HepG2 (cell line): ENCODE results near the gene ASB4. TPM values are rescaled to one million over a fixed set of nuclear protein-coding genes. Genes with fewer than 3 reads are reported as not detected.

Experiments
- ATAC-seq: fragments of 200-7000 bp; cut with Tn5 transposase; 3 replicates; pipeline ENCODE4 v1.9.1; 2020; ENCODE audit warnings: mild to moderate bottlenecking, moderate library complexity
- BruUV-seq: library from RNA; stranded (reverse); fragments of 400-500 nt; replicated peaks from 2 replicates; lab custom pipeline; 2021; lab: Mats Ljungman, UMichigan
- CTCF ChIA-PET: fragments of 300-600 bp; formaldehyde crosslinking; extraction: SDS; loops from one replicate; lab custom pipeline; 2021; ENCODE audit warnings: low total read pairs, inconsistent platforms, low intra/inter-chr PET ratio; lab: Yijun Ruan, JAX
- POLR2A ChIA-PET: fragments of 350-600 bp; sonication (Branson Sonifier 250); formaldehyde crosslinking; loops from one replicate; lab custom pipeline; 2020; ENCODE audit warnings: antibody characterized with exemption, inconsistent platforms; lab: Yijun Ruan, JAX
- DNase-seq: peaks from one replicate; pipeline ENCODE4 v3.0.0-alpha.2; 2015; ENCODE audit warnings: low spot score
- FAIRE-seq: peaks from 3 replicates; lab custom pipeline; 2011; peaks lifted over from hg19 to GRCh38; lab: Jason Lieb, UNC
- H2AFZ ChIP-seq: one replicate; pipeline ENCODE4 v1.6.1; 2011; ENCODE audit warnings: low read length, inconsistent platforms
- H3K27ac ChIP-seq: fragments of 300-600 bp; 3 replicates; pipeline ENCODE4 v1.8.0; 2011; ENCODE audit warnings: mixed run types, mild to moderate bottlenecking, mixed read lengths, low read length, inconsistent platforms; ENCODE audit not compliant: insufficient read depth; ENCODE audit errors: extremely low read length
- H3K27me3 ChIP-seq, 2 experiments: fragments of 200-600 bp in 1 of 2; 2 replicates in 1 of 2; 3 replicates in 1 of 2; pipeline versions ENCODE4 v1.6.0 to v1.8.0; 2011; ENCODE audit warnings: low read length in 2 of 2, mild to moderate bottlenecking in 2 of 2, moderate library complexity in 2 of 2, inconsistent platforms in 1 of 2; ENCODE audit not compliant: insufficient read depth in 2 of 2, control insufficient read depth in 1 of 2
- H3K36me3 ChIP-seq, 2 experiments: fragments of 200-600 bp in 1 of 2; replicated peaks in 1 of 2; 2 replicates in 1 of 2; 3 replicates in 1 of 2; pipeline versions ENCODE4 v1.5.1 to v1.8.0; 2011; ENCODE audit warnings: low read length in 2 of 2, inconsistent platforms in 1 of 2; ENCODE audit not compliant: insufficient read depth in 2 of 2, control insufficient read depth in 1 of 2
- H3K4me1 ChIP-seq: 2 replicates; pipeline ENCODE4 v1.5.1; 2012; ENCODE audit warnings: low read length, inconsistent platforms; ENCODE audit not compliant: insufficient read depth
- H3K4me2 ChIP-seq: 2 replicates; pipeline ENCODE4 v1.6.0; 2011; ENCODE audit warnings: low read depth, low read length, inconsistent platforms
- H3K4me3 ChIP-seq, 3 experiments: fragments of 200-600 bp in 1 of 3; sonication (generic), shearing (Covaris generic) in 1 of 3; replicated peaks in 1 of 3; 2 replicates each; pipeline ENCODE4 v1.5.1; 2011 to 2016; ENCODE audit warnings: low read length in 3 of 3, inconsistent platforms in 2 of 3, low read depth in 2 of 3, mild to moderate bottlenecking in 2 of 3, control low read depth in 1 of 3, mixed read lengths in 1 of 3; ENCODE audit not compliant: insufficient read depth in 1 of 3
- H3K79me2 ChIP-seq: one replicate; pipeline ENCODE4 v1.6.1; 2011; ENCODE audit warnings: low read length, inconsistent platforms; ENCODE audit not compliant: insufficient read depth
- H3K9ac ChIP-seq: 2 replicates; pipeline ENCODE4 v1.6.0; 2011; ENCODE audit warnings: mild to moderate bottlenecking, low read depth, low read length, inconsistent platforms; ENCODE audit not compliant: insufficient read depth
- H3K9me3 ChIP-seq: 2 replicates; pipeline ENCODE4 v1.5.1; 2012; ENCODE audit warnings: mild to moderate bottlenecking, low read length
- H4K20me1 ChIP-seq: 2 replicates; pipeline ENCODE4 v1.6.0; 2011; ENCODE audit warnings: inconsistent platforms, mild to moderate bottlenecking, low read length, moderate library complexity; ENCODE audit not compliant: insufficient read depth
- GTF2F1 ChIP-seq: fragments of 150-350 bp; IDR thresholded peaks from 2 replicates; pipeline ENCODE4 v1.6.1; 2014; ENCODE audit warnings: low read length
- WIZ ChIP-seq: sonication (generic); formaldehyde crosslinking; IDR thresholded peaks from 2 replicates; pipeline ENCODE4 v1.5.1; 2020; ENCODE audit warnings: mild to moderate bottlenecking, missing genetic modification reagents
- ZNF121 ChIP-seq: sonication (generic); formaldehyde crosslinking; IDR thresholded peaks from 2 replicates; pipeline ENCODE4 v1.5.0; 2020; ENCODE audit warnings: mild to moderate bottlenecking, missing genetic modification reagents
- ZNF770 ChIP-seq: sonication (generic); formaldehyde crosslinking; IDR thresholded peaks from 2 replicates; pipeline ENCODE4 v1.5.0; 2020; ENCODE audit warnings: mild to moderate bottlenecking, missing genetic modification reagents
- WGBS: methylation state at CpG from one replicate; pipeline ENCODE4 v1.1.6; 2017; ENCODE audit warnings: low lambda C conversion rate; 5-methylcytosine and 5-hydroxymethylcytosine counted together
- in situ Hi-C: cut with HindIII; loops from 2 replicates; pipeline ENCODE4 v1.10.0; 2017; ENCODE audit warnings: low pct_unique_long_range_greater_than_20kb; ENCODE audit not compliant: extremely low pct_ligation_motif_present
- intact Hi-C: fragments of 100-400 bp; cut with micrococcal nuclease; formaldehyde crosslinking; loops from one replicate; pipeline ENCODE4 v1.10.0; 2022; ENCODE audit not compliant: unreplicated experiment
- polyA plus RNA-seq, 8 experiments: library from polyadenylated mRNA; depleted of rRNA in 3 of 8; stranded (reverse) in 7 of 8; unstranded in 1 of 8; fragments of >200 nt; fragmentation: Illumina TruSeq in 4 of 8; extraction: Trizol in 4 of 8; gene quantifications; 2 replicates each; pipeline versions ENCODE4 v1.2.1 to v1.2.3, GENCODE V29; 2011 to 2016; ENCODE audit warnings: low read depth in 4 of 8, missing spikeins in 1 of 8, mixed read lengths in 1 of 8; ENCODE audit not compliant: insufficient read depth in 1 of 8
- total RNA-seq, 5 experiments: library from RNA; depleted of rRNA; stranded (reverse); fragments of >200 nt; fragmentation: Illumina TruSeq; extraction: Trizol; gene quantifications; 2 replicates each; pipeline ENCODE4 v1.2.3, GENCODE V29; 2016; ENCODE audit warnings: low read depth in 1 of 5

ASB4 gene
- total and polyA plus RNA-seq, 2 of the 13 experiments (the other 11 are each of a cell fraction or from before 2014, with no cell fraction given): 1.1 to 4.0 TPM

GRCh38 chr7:95589766-95590165 lies 104.0 kb downstream of the ASB4 start:
- no peaks in the 10 kb centered on the region for H3K36me3 ChIP-seq
- in situ Hi-C loops: no loop called here

More at GRCh38 chr7:95589766-95590165, 104.0 kb downstream of the ASB4 start:
- H3K4me1 ChIP-seq: peaks cover 21% of the 10 kb centered on the region
- intact Hi-C loops: no loop called here
- ChIA-PET POLR2A (no interaction called here), CTCF (no interaction called here)
- no peak overlapping the region for H3K9ac ChIP-seq
- peak; percentile 70; the same call in 1 of the 2 replicates for TF ChIP-seq ZNF121
- TF ChIP-seq GTF2F1: no peak
- peak; percentile 46; the same call in 1 of the 2 replicates for TF ChIP-seq ZNF770 (CRISPR knock-in tag)
- no peak for TF ChIP-seq WIZ (CRISPR knock-in tag)
- no TSS peak for BruUV-seq
- H3K9me3 ChIP-seq: no peaks in the 10 kb centered on the region
- WGBS: 96% methylated on average over 1 of the region's 1 CpG
- no peaks in the 10 kb centered on the region for H3K79me2 ChIP-seq
- H3K27me3 ChIP-seq: no peaks in the 10 kb centered on the region
- DNase-seq: no peak
- FAIRE-seq: no peak
- H4K20me1 ChIP-seq: no peaks in the 10 kb centered on the region
- no peak for ATAC-seq
- no peak overlapping the region for H2AFZ ChIP-seq
- no peak overlapping the region for H3K27ac ChIP-seq
- H3K4me2 ChIP-seq: no peak overlapping the region
- no peak overlapping the region for H3K4me3 ChIP-seq

Other genes starting within 250 kb of the ASB4 start
- 0.27 TPM in 1 of 2 replicates, not detected in the other for gene PON1, start 161.4 kb upstream of the ASB4 start, total RNA-seq (2016; rRNA removed; fragmentation: Illumina TruSeq; extraction: Trizol)
- gene PON1, start 161.4 kb upstream of the ASB4 start, polyA plus RNA-seq (2011; rRNA removed): 0.57 and 0.63 TPM in 2 replicates
- 14.1 and 23.6 TPM in 2 replicates for gene PON3, start 89.6 kb upstream of the ASB4 start, total RNA-seq (2016; rRNA removed; fragmentation: Illumina TruSeq; extraction: Trizol)
- gene PON3, start 89.6 kb upstream of the ASB4 start, polyA plus RNA-seq (2011; rRNA removed): 26.6 and 37.8 TPM in 2 replicates
- gene PON2, start 50.9 kb upstream of the ASB4 start, total RNA-seq (2016; rRNA removed; fragmentation: Illumina TruSeq; extraction: Trizol): 110 and 202 TPM in 2 replicates
- 159 and 217 TPM in 2 replicates for gene PON2, start 50.9 kb upstream of the ASB4 start, polyA plus RNA-seq (2011; rRNA removed)
- not detected in 2 replicates for gene PDK4, start 110.6 kb downstream of the ASB4 start, total RNA-seq (2016; rRNA removed; fragmentation: Illumina TruSeq; extraction: Trizol)
- gene PDK4, start 110.6 kb downstream of the ASB4 start, polyA plus RNA-seq (2011; rRNA removed): 0.03 and 0.04 TPM in 2 replicates